Testis (tissue), 2 donors: Measurements from ENCODE around the gene TAS2R16.

Source experiments
- CTCF ChIP-seq, 3 experiments: fragments of 450-650 bp in 2 of 3; fragments of 200-600 bp in 1 of 3; sonication (generic) in 1 of 3; IDR thresholded peaks; one replicate each; pipeline ENCODE4 v1.5.1; 2016 to 2019; ENCODE audit warnings: antibody characterized with exemption in 3 of 3, mild to moderate bottlenecking in 2 of 3, moderate library complexity in 1 of 3
- POLR2A ChIP-seq: fragments of 450-650 bp; IDR thresholded peaks from one replicate; pipeline ENCODE4 v1.6.1; 2017; ENCODE audit warnings: antibody characterized with exemption, mild to moderate bottlenecking, moderate library complexity

- TF ChIP-seq CTCF (IDR thresholded peaks at IDR 0.05): no peak
- TF ChIP-seq POLR2A: no peak
Observed at GRCh38 chr7:123004931-123005330, 9.4 kb upstream of the TAS2R16 start.
